ENCODE data around the gene CHPF2. TPM values are rescaled to one million over a fixed set of nuclear protein-coding genes. Genes with fewer than 3 reads are reported as not detected.
A peak's percentile ranks its signal among the peaks of the same experiment; 100 is the strongest.

Gene CHPF2
- polyA plus RNA-seq, 4 donors = 11.6 to 27.2 (median 18.1) TPM

DNA sequence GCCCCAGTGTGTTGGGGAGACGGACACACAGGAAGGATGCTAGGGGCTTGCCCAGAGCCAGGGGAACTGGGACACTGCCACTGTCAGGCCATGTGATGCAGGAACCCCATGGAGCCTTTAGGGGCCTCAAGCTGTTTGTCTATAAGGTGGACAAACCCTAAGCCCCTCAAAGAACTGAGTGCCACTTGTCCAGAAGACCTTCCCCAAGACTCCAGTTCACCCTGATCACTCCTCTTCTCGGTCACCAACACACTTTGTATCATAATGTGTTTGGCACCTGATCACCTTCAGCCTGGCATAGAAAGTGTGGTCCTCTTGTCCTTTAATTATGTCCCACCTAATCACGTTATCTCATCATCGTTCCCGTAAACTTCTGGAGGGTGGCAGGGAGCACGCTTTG lies 22.7 kb upstream of the CHPF2 start:
- H3K9me3 ChIP-seq (ENCODE audit: control insufficient read depth in 2 of 2, insufficient read depth in 1 of 2, low read depth in 1 of 2, low read length in 1 of 2) = no peaks in the 10 kb centered on the region
- H3K4me1 ChIP-seq (ENCODE audit: control insufficient read depth in 3 of 3, insufficient read depth in 2 of 3, low read depth in 1 of 3, low read length in 2 of 3) = no peaks in the 10 kb centered on the region
- no peak overlapping the region for H3K27ac ChIP-seq (ENCODE audit: low read depth in 1 of 3, low read length in 2 of 3)
- peaks cover 0 to 17% (median 0%) of the 10 kb centered on the region in 3 donors for H3K27me3 ChIP-seq (ENCODE audit: control insufficient read depth in 3 of 3, insufficient read depth in 3 of 3, low read length in 3 of 3)
- WGBS, 3 donors = 60 to 80% (median 75%) methylated on average over 6 of the region's 6 CpGs
- H3K36me3 ChIP-seq (ENCODE audit: control insufficient read depth in 3 of 3, insufficient read depth in 2 of 3, low read depth in 1 of 3, low read length in 3 of 3) = peaks cover 4 to 25% (median 5%) of the 10 kb centered on the region in 3 donors
- FAIRE-seq (no peak), DNase-seq (no peak)
- no peak overlapping the region for H3K4me3 ChIP-seq (ENCODE audit: low read depth in 1 of 3, low read length in 3 of 3)

DNA sequence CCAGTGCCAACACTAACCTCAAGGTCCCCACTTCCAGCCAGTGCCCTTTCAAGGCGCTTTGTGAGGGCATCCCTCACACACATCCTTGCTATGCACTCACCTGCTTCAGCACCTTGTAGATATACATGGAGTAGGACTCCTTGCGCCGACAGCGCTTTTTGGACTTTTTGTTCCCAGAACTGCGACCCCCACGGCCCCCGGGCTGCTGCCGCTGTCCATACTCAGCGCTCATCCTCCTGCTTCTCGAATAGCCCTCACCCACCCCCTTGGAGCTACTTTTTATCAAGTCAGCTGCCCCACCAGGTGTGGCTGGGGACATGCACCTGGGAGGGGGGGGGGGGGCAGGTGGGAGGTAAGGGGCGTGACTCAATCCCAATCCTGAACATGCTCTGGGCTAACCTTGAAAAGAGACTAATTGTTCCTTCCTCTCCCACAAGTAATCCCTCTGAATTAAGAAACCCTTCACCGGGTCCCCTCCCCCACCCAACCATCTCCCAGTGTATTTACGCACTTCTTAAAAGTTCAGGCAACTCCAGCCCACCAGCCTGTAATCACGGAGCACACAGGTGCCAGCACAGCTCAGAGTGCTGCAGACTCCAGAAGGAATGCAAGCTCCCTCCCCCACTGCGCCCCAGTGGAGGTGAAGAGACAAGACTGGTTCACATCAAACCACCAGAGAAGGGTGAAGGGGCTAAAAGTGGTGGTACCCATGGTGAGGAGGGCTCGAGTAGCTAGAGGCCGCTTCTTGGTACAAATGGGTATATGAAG lies 22.0 kb upstream of the CHPF2 start, which contains the start of gene H2BK1:
H2BK1 (minus strand) TSS at position 402 of the 768 bp plus-strand sequence; CDS start at position 232, 170 bp downstream.
- no peak within 1 kb of the TSS for H3K27ac ChIP-seq (ENCODE audit: low read depth in 1 of 3, low read length in 2 of 3)
- 82 to 85% (median 82%) methylated on average over 16 to 17 of the region's 17 CpGs for WGBS, 3 donors
- H3K27me3 ChIP-seq (ENCODE audit: control insufficient read depth in 3 of 3, insufficient read depth in 3 of 3, low read length in 3 of 3) = peaks cover 0 to 10% (median 0%) of the 10 kb centered on the region in 3 donors
- FAIRE-seq (no peak), DNase-seq (no peak)
- no peaks in the 10 kb centered on the region for H3K4me1 ChIP-seq (ENCODE audit: control insufficient read depth in 3 of 3, insufficient read depth in 2 of 3, low read depth in 1 of 3, low read length in 2 of 3)
- H3K4me3 ChIP-seq (ENCODE audit: low read depth in 1 of 3, low read length in 3 of 3) = no peak within 1 kb of the TSS
- no peaks in the 10 kb centered on the region for H3K9me3 ChIP-seq (ENCODE audit: control insufficient read depth in 2 of 2, insufficient read depth in 1 of 2, low read depth in 1 of 2, low read length in 1 of 2)
- peaks cover 5 to 31% (median 8%) of the 10 kb centered on the region in 3 donors for H3K36me3 ChIP-seq (ENCODE audit: control insufficient read depth in 3 of 3, insufficient read depth in 2 of 3, low read depth in 1 of 3, low read length in 3 of 3)

DNA sequence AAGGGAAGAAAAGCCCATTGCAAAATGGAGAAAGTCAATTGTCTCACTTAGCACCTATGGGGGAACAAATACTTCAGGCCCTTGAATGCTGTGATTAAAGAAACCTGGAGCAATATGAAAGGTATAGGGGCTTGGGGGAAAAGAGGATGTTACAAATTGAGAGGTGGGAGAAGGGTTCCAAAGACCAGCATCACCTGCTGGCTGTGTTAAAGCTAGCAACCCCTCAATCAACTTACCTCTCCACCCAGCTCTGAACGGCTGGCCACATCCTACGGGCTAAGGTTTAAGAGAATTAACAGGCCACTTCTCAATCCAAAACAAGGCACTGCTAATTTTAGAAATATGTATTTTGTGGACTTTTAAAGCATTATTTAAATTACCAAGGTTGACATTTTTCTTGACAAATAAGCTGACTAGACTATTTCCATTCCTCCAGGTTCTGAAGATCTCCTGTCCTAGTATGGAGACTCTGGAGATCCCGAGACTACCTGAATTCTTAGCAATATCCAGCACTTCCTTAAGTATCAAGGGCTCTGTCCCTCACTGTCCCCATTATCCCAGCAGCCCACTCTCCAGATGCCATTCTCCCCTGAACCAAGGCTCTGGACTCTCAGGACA lies 21.0 kb upstream of the CHPF2 start:
- FAIRE-seq (no peak), DNase-seq (no peak)
- Histone ChIP-seq H3K27ac (ENCODE audit: low read depth in 1 of 3, low read length in 2 of 3) (no peak overlapping the region), H3K9me3 (ENCODE audit: control insufficient read depth in 2 of 2, insufficient read depth in 1 of 2, low read depth in 1 of 2, low read length in 1 of 2) (no peaks in the 10 kb centered on the region), H3K27me3 (ENCODE audit: control insufficient read depth in 3 of 3, insufficient read depth in 3 of 3, low read length in 3 of 3) (peaks cover 0 to 1% (median 0%) of the 10 kb centered on the region in 3 donors), H3K4me3 (ENCODE audit: low read depth in 1 of 3, low read length in 3 of 3) (no peak overlapping the region), H3K4me1 (ENCODE audit: control insufficient read depth in 3 of 3, insufficient read depth in 2 of 3, low read depth in 1 of 3, low read length in 2 of 3) (no peaks in the 10 kb centered on the region), H3K36me3 (ENCODE audit: control insufficient read depth in 3 of 3, insufficient read depth in 2 of 3, low read depth in 1 of 3, low read length in 3 of 3) (peaks cover 5 to 37% (median 8%) of the 10 kb centered on the region in 3 donors)
- WGBS, 3 donors = 74 to 84% (median 80%) methylated on average over 3 of the region's 3 CpGs

DNA sequence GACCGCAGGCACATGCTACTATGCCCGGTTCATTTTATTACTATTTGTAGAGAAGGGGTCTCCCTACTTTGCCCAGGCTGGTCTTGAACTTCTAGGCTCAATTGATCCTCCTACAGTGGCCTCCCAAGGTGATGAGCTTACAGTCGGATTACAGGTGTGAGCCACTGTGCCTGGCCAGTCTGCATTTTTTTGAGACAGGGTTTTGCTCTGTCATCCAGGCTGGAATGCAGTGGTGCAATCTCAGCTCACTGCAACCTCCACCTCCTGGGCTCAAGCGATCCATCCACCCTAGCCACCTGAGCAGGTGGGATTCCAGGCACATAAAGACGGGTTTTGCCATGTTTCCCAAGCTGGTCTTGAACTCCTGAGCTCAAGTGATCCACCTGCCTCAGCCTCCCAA lies 19.7 kb upstream of the CHPF2 start:
- Histone ChIP-seq H3K27me3 (ENCODE audit: control insufficient read depth in 3 of 3, insufficient read depth in 3 of 3, low read length in 3 of 3) (no peaks in the 10 kb centered on the region), H3K9me3 (ENCODE audit: control insufficient read depth in 2 of 2, insufficient read depth in 1 of 2, low read depth in 1 of 2, low read length in 1 of 2) (no peaks in the 10 kb centered on the region), H3K4me3 (ENCODE audit: low read depth in 1 of 3, low read length in 3 of 3) (no peak overlapping the region), H3K4me1 (ENCODE audit: control insufficient read depth in 3 of 3, insufficient read depth in 2 of 3, low read depth in 1 of 3, low read length in 2 of 3) (no peaks in the 10 kb centered on the region), H3K27ac (ENCODE audit: low read depth in 1 of 3, low read length in 2 of 3) (no peak overlapping the region), H3K36me3 (ENCODE audit: control insufficient read depth in 3 of 3, insufficient read depth in 2 of 3, low read depth in 1 of 3, low read length in 3 of 3) (peaks cover 6 to 46% (median 12%) of the 10 kb centered on the region in 3 donors)
- no peak for FAIRE-seq
- DNase-seq = no peak
- WGBS, 3 donors = 72 to 91% (median 85%) methylated on average over 5 of the region's 5 CpGs

DNA sequence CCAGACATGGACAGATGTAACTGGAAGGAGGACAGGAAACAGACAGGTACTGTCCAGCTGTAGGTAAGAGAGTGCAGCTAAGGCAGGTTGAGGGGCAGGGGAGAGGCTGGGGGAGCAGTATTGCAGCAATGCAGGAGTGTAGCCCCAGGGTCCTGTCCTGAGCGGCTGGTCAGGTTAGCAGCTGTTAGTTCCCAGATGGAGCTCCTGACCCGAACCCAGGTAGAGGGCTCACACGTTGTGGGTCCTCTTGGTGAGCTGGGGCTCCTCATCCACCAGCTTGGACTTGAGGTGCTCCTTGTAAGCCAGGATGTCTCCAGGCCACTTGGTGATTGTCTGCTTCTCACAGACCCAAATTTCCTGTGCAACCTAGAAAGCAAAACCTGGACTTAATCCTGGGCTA lies 18.5 kb upstream of the CHPF2 start:
- DNase-seq = no peak
- H3K4me3 ChIP-seq (ENCODE audit: low read depth in 1 of 3, low read length in 3 of 3) = no peak overlapping the region
- 83 to 89% (median 87%) methylated on average over 3 of the region's 3 CpGs for WGBS, 3 donors
- H3K9me3 ChIP-seq (ENCODE audit: control insufficient read depth in 2 of 2, insufficient read depth in 1 of 2, low read depth in 1 of 2, low read length in 1 of 2) = no peaks in the 10 kb centered on the region
- no peak overlapping the region for H3K27ac ChIP-seq (ENCODE audit: low read depth in 1 of 3, low read length in 2 of 3)
- H3K36me3 ChIP-seq (ENCODE audit: control insufficient read depth in 3 of 3, insufficient read depth in 2 of 3, low read depth in 1 of 3, low read length in 3 of 3) = peaks cover 13 to 58% (median 20%) of the 10 kb centered on the region in 3 donors
- FAIRE-seq = no peak
- no peaks in the 10 kb centered on the region for H3K4me1 ChIP-seq (ENCODE audit: control insufficient read depth in 3 of 3, insufficient read depth in 2 of 3, low read depth in 1 of 3, low read length in 2 of 3)
- no peaks in the 10 kb centered on the region for H3K27me3 ChIP-seq (ENCODE audit: control insufficient read depth in 3 of 3, insufficient read depth in 3 of 3, low read length in 3 of 3)

DNA sequence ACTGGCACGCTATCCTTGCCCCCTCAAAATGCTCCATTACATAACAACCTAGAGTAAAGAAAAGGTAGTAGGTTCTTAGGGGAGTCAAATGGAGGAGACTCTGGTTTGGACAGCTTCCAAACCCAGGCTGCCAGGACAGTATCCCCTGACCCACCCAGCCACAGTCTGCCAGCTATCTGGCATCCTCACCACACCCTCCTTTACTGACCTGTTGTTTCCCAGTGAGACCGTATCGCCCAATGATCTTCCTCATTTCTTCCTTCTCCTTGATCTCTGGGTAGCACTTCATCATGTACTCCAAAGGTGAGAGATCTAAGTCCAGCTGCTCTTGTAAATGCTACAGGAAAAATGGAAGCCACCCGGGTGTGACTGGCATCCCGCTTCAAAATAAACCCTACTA lies 16.9 kb upstream of the CHPF2 start:
- Histone ChIP-seq H3K4me3 (ENCODE audit: low read depth in 1 of 3, low read length in 3 of 3) (no peak overlapping the region), H3K27me3 (ENCODE audit: control insufficient read depth in 3 of 3, insufficient read depth in 3 of 3, low read length in 3 of 3) (no peaks in the 10 kb centered on the region), H3K36me3 (ENCODE audit: control insufficient read depth in 3 of 3, insufficient read depth in 2 of 3, low read depth in 1 of 3, low read length in 3 of 3) (peaks cover 18 to 70% (median 23%) of the 10 kb centered on the region in 3 donors), H3K9me3 (ENCODE audit: control insufficient read depth in 2 of 2, insufficient read depth in 1 of 2, low read depth in 1 of 2, low read length in 1 of 2) (no peaks in the 10 kb centered on the region), H3K4me1 (ENCODE audit: control insufficient read depth in 3 of 3, insufficient read depth in 2 of 3, low read depth in 1 of 3, low read length in 2 of 3) (no peaks in the 10 kb centered on the region), H3K27ac (ENCODE audit: low read depth in 1 of 3, low read length in 2 of 3) (no peak overlapping the region)
- peak in 1 of 2 donors; percentile 79 for DNase-seq
- FAIRE-seq = no peak
- WGBS, 3 donors = 48 to 77% (median 71%) methylated on average over 5 of the region's 5 CpGs

DNA sequence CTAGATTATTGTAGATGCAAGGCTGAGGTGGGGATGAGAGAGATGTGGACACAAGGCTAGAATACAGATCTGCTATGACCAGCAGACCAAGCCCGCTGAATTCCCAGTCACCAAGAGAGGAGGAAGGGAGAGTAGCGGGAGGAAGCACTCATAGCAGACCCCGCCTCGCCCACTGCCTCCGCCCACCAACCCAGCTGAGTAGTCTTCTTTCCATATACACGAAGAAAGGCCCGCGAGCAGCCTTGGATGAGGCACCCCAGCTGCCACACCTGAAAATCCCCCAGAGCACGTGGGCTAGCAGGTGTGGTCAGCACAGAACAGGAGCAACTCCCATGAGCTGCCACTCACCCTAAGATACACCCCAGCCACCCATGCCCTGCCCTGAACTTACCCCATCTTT lies 14.1 kb upstream of the CHPF2 start:
- H3K9me3 ChIP-seq (ENCODE audit: control insufficient read depth in 2 of 2, insufficient read depth in 1 of 2, low read depth in 1 of 2, low read length in 1 of 2) = no peaks in the 10 kb centered on the region
- WGBS, 3 donors = 94 to 95% (median 94%) methylated on average over 9 of the region's 9 CpGs
- H3K4me3 ChIP-seq (ENCODE audit: low read depth in 1 of 3, low read length in 3 of 3) = no peak overlapping the region
- no peak for FAIRE-seq
- no peak overlapping the region for H3K27ac ChIP-seq (ENCODE audit: low read depth in 1 of 3, low read length in 2 of 3)
- H3K4me1 ChIP-seq (ENCODE audit: control insufficient read depth in 3 of 3, insufficient read depth in 2 of 3, low read depth in 1 of 3, low read length in 2 of 3) = no peaks in the 10 kb centered on the region
- peaks cover 23 to 68% (median 23%) of the 10 kb centered on the region in 3 donors for H3K36me3 ChIP-seq (ENCODE audit: control insufficient read depth in 3 of 3, insufficient read depth in 2 of 3, low read depth in 1 of 3, low read length in 3 of 3)
- no peaks in the 10 kb centered on the region for H3K27me3 ChIP-seq (ENCODE audit: control insufficient read depth in 3 of 3, insufficient read depth in 3 of 3, low read length in 3 of 3)
- DNase-seq = no peak

DNA sequence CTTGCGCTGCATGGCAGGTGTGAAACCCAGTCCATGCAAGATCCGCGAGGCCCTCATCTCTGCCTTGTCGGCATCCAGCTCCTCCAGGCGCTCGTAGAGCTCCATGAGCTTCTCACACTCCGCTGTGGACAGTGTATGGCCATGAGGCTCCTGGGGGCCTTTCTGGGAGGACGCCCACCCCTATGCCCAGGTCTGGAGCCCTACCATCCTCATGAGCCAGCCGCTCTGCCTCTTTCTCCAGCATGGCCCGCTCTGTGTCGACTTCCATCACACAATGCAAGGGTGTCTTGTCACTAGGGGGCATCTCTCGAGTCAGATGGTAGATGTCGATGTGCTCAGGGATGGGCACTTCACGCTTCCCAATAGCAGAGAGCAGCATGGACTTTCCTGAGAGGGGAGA lies 8.6 kb upstream of the CHPF2 start:
- Histone ChIP-seq H3K27ac (ENCODE audit: low read depth in 1 of 3, low read length in 2 of 3) (no peak overlapping the region), H3K36me3 (ENCODE audit: control insufficient read depth in 3 of 3, insufficient read depth in 2 of 3, low read depth in 1 of 3, low read length in 3 of 3) (peaks cover 7 to 42% (median 13%) of the 10 kb centered on the region in 3 donors), H3K4me1 (ENCODE audit: control insufficient read depth in 3 of 3, insufficient read depth in 2 of 3, low read depth in 1 of 3, low read length in 2 of 3) (peaks cover 2 to 11% (median 5%) of the 10 kb centered on the region in 3 donors), H3K27me3 (ENCODE audit: control insufficient read depth in 3 of 3, insufficient read depth in 3 of 3, low read length in 3 of 3) (no peaks in the 10 kb centered on the region), H3K9me3 (ENCODE audit: control insufficient read depth in 2 of 2, insufficient read depth in 1 of 2, low read depth in 1 of 2, low read length in 1 of 2) (no peaks in the 10 kb centered on the region), H3K4me3 (ENCODE audit: low read depth in 1 of 3, low read length in 3 of 3) (no peak overlapping the region)
- WGBS, 3 donors = 95 to 96% (median 95%) methylated on average over 14 of the region's 14 CpGs
- DNase-seq = no peak
- no peak for FAIRE-seq

All from small intestine (tissue), 7 donors.